Measurements from ENCODE around the gene PLAC1.

GRCh38 chrX:134544135-134544512, 114.1 kb downstream of the PLAC1 start:
- TF ChIP-seq, protein P1, sequence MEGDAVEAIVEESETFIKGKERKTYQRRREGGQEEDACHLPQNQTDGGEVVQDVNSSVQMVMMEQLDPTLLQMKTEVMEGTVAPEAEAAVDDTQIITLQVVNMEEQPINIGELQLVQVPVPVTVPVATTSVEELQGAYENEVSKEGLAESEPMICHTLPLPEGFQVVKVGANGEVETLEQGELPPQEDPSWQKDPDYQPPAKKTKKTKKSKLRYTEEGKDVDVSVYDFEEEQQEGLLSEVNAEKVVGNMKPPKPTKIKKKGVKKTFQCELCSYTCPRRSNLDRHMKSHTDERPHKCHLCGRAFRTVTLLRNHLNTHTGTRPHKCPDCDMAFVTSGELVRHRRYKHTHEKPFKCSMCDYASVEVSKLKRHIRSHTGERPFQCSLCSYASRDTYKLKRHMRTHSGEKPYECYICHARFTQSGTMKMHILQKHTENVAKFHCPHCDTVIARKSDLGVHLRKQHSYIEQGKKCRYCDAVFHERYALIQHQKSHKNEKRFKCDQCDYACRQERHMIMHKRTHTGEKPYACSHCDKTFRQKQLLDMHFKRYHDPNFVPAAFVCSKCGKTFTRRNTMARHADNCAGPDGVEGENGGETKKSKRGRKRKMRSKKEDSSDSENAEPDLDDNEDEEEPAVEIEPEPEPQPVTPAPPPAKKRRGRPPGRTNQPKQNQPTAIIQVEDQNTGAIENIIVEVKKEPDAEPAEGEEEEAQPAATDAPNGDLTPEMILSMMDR (IDR thresholded peaks at IDR 0.05), result no peak
- TF ChIP-seq POLR2A (IDR thresholded peaks at IDR 0.05) (no peak), POLR2AphosphoS5 (IDR thresholded peaks at IDR 0.05) (no peak), EP300 (IDR thresholded peaks at IDR 0.05) (no peak)
